Measurements from ENCODE around the gene DDX41. TPM values are rescaled to one million over a fixed set of nuclear protein-coding genes. Genes with fewer than 3 reads are reported as not detected.

DDX41 gene
- total RNA-seq, 4 donors from 2014 or later: 119 to 170 (median 145) TPM

DNA sequence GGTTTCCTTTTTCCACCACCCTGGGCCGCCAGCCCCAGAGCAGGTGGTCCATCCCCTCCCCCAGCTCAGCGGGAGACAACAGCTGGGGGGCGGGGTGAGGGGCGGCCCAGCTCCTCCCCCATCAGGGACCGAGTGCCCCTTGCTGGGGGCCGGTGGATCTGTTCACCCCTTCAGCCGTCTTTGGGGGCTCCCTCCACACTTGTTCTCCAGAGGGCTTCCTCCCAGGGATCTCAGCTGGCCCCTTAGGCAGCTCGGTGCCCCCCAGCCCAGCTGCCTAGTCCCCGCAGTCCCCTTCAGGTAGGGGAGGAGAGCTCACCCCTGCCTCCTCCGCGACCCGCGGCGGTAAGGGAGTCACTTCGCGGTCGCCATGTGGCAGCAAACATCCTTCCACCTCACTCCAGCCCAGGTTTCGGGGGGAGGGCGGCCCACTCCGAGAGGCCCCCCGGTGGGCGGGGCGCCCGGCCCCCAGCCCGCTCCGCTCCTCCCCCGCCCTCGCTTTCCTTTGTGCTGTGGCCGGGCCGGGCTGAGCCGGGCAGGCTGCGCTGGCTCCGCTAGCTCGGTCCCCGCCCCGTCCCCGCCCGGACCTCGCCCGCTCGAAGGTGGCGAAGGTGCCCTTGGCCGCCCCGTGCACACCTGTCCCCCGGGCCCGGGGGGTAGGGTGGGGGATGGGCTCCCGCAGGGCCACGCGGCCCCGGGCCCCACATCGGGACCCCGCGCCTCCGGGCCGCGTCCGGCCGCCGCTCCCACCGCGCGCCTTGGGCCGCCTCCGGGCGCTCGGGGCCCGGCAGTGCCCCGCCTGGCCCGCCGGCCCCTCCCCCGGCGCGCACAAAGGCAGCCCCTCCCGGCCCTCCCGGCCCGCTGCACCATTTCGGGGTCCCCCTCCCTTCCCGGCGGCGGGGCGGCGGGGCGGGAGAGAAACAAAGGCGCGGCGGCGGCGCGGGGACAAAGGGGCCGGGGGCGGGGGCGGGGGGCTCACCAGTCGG, 44.0 kb downstream of the DDX41 start:
- WGBS, 2 donors: 0 to 2% methylated on average over 1 to 17 of the region's 93 CpGs
- intact Hi-C loops (cut with DNase I): no loop called here
- Histone ChIP-seq H3K4me3 (replicated peaks in 1 of 3) (peak overlapping the region in 2 of 3 donors; percentile 62 to 77), H3K4me1 (peaks cover 12 to 38% of the 10 kb centered on the region in 2 donors), H3K27me3 (no peaks in the 10 kb centered on the region), H3K27ac (peak overlapping the region; percentile 66 to 84 (median 66)), H3K9me3 (no peaks in the 10 kb centered on the region), H3K36me3 (peaks cover 0 to 4% of the 10 kb centered on the region in 2 donors)
- DNase-seq: peak; percentile 43 to 56
- TF ChIP-seq POLR2A (IDR thresholded peaks at IDR 0.05): no peak
- TF ChIP-seq, protein P1, sequence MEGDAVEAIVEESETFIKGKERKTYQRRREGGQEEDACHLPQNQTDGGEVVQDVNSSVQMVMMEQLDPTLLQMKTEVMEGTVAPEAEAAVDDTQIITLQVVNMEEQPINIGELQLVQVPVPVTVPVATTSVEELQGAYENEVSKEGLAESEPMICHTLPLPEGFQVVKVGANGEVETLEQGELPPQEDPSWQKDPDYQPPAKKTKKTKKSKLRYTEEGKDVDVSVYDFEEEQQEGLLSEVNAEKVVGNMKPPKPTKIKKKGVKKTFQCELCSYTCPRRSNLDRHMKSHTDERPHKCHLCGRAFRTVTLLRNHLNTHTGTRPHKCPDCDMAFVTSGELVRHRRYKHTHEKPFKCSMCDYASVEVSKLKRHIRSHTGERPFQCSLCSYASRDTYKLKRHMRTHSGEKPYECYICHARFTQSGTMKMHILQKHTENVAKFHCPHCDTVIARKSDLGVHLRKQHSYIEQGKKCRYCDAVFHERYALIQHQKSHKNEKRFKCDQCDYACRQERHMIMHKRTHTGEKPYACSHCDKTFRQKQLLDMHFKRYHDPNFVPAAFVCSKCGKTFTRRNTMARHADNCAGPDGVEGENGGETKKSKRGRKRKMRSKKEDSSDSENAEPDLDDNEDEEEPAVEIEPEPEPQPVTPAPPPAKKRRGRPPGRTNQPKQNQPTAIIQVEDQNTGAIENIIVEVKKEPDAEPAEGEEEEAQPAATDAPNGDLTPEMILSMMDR (IDR thresholded peaks at IDR 0.05): no peak

DNA sequence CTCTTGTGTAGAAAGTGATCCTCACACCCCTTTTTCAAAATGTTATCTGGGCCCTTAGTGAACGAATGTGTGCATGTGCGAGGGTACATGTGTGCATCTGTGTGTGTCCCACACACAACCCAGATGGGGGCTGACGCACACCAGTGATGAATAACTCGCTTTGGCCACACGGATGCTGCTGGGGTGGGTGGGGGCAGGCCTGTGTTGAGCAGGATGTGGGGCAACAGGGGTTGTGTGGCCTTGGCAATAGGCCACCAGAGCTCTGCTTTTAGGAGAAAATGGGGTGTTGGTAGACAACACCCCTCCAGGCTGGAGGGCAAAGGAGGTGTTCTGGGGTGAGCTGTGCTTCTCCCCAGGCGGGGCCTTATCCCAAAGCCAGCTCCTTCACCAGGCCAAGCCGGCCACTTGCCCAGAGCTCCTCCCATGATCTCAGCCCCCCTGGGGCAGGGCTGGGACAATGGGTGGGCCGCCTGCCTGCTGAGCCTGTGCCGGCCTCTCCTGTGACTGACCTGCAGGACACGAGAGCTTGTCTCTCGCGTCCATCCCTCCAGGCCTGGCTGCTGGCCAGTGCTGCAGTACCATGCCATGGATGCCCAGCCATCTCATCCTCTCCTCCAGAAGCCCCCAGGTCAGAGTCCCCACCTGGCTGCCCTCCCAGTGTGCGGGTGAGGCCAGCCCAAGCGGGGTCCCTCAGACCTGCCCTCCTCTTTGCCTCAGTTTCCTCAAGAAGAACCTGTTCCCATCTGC, 45.0 kb downstream of the DDX41 start:
- Histone ChIP-seq H3K9me3 (no peaks in the 10 kb centered on the region), H3K4me1 (peaks cover 12 to 32% of the 10 kb centered on the region in 2 donors), H3K27me3 (no peaks in the 10 kb centered on the region), H3K4me3 (replicated peaks in 1 of 3) (peak overlapping the region in 1 of 3 donors; percentile 77), H3K36me3 (peaks cover 7 to 12% of the 10 kb centered on the region in 2 donors), H3K27ac (peak overlapping the region in 1 of 3 donors; percentile 24)
- DNase-seq: peak in 1 of 2 donors; percentile 14
- intact Hi-C loops (cut with DNase I): no loop called here
- TF ChIP-seq, protein P1 (IDR thresholded peaks at IDR 0.05): no peak
- no peak for TF ChIP-seq POLR2A (IDR thresholded peaks at IDR 0.05)
- 68 to 89% methylated on average over 7 to 11 of the region's 14 CpGs for WGBS, 2 donors

DNA sequence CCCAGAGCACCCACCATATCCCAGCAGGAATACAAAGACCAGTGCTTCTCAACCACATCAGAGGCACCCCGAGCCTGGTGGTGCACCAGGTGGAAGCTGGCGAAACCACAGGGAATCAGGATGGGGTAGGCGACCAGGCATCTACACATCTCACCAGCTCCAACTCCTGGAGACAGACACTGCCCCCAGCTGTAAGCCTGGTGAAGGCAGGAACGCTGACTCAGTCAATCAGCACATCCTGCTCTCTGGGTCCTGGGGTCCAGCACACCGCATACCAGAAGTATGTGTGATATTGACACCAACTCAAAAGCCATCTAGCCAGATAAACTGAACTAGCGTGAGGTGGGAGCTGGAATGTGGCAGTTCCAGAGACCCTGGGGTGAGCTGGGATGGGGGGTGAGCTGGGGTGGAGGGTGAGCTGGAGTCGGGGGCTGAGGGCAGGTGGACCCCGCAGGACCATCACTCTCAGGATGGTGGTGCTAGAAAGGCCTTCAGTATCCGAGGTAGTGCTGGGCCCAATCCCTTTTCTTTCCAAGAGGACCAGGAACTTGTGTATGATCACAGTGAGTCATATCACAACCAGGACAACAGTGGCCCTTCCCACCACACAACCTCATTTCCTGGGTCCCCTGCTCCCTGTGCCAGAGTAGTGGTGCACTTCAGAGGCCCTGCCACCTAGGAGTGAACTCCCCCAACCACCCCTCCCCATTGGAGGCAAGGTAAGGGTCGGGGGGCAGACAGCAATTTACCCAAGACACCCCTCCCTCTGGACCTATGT, 45.8 kb downstream of the DDX41 start:
- no peaks in the 10 kb centered on the region for H3K27me3 ChIP-seq
- intact Hi-C loops (cut with DNase I): no loop called here
- H3K36me3 ChIP-seq: peaks cover 14 to 21% of the 10 kb centered on the region in 2 donors
- WGBS, 2 donors: 84 to 87% methylated on average over 9 to 10 of the region's 10 CpGs
- H3K4me1 ChIP-seq: peaks cover 12 to 25% of the 10 kb centered on the region in 2 donors
- DNase-seq: no peak
- H3K4me3 ChIP-seq (replicated peaks in 1 of 3): no peak overlapping the region
- H3K27ac ChIP-seq: no peak overlapping the region
- no peaks in the 10 kb centered on the region for H3K9me3 ChIP-seq
- TF ChIP-seq POLR2A (IDR thresholded peaks at IDR 0.05): no peak
- TF ChIP-seq, protein P1 (IDR thresholded peaks at IDR 0.05): no peak

DNA sequence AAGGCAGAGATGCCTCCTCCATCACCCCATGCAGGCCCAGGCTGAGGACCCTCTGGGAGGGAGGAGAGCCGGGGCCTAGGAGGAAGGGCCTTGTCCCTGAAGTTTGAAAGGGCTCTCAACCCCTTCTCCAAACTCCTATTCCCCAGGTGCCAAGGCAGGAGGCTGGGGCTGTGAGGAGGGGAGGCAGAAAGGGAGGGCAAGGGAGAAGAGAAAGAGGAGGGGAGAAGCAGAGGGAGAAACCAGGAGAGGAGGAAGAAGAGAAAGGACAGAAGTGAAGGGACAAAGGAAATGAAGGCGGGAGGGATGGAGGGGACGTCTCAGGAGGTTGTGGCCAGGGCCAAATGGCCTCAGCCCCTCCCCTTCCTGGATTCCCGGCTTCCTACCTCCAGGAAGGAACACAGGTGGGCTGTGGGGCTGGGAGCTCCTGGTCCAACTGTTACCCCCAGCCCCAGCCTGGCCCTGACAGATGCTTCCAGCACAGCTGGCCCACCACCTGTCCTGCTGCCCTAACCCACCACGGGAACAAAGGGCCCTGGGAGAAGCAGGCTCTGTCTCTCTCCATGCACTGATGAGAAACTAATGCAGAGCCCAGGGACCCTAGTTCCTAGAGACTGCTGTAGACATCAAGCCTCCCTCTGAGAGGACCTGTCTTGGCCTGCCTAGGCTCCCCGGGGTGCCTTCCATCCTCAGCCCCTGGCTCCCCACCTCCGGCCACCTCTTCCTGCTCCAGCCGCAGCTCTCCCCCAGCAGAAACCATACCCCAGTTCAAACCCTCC, 46.8 kb downstream of the DDX41 start:
- DNase-seq: no peak
- Histone ChIP-seq H3K36me3 (peaks cover 21 to 29% of the 10 kb centered on the region in 2 donors), H3K27me3 (no peaks in the 10 kb centered on the region), H3K9me3 (no peaks in the 10 kb centered on the region), H3K4me1 (peaks cover 12 to 25% of the 10 kb centered on the region in 2 donors), H3K4me3 (replicated peaks in 1 of 3) (no peak overlapping the region), H3K27ac (peak overlapping the region in 1 of 3 donors; percentile 5)
- no peak for TF ChIP-seq POLR2A (IDR thresholded peaks at IDR 0.05)
- TF ChIP-seq, protein P1 (IDR thresholded peaks at IDR 0.05): no peak
- intact Hi-C loops (cut with DNase I): no loop called here
- 74 to 80% methylated on average over 8 of the region's 8 CpGs for WGBS, 2 donors
